Amniotic stem cell (primary cell): Measurements from ENCODE around the gene SPATA19.
"Not testable (repeated sequence)": the region's sequence is repeated elsewhere in the genome, so short reads cannot be mapped to it uniquely, and the experiment has no call there.

Experiments
- DNase-seq: peaks from one replicate; lab custom pipeline; 2025; lab: John Stamatoyannopoulos, UW

Gene SPATA19, protein sequence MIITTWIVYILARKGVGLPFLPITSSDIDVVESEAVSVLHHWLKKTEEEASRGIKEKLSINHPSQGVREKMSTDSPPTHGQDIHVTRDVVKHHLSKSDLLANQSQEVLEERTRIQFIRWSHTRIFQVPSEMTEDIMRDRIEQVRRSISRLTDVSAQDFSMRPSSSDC

DNA sequence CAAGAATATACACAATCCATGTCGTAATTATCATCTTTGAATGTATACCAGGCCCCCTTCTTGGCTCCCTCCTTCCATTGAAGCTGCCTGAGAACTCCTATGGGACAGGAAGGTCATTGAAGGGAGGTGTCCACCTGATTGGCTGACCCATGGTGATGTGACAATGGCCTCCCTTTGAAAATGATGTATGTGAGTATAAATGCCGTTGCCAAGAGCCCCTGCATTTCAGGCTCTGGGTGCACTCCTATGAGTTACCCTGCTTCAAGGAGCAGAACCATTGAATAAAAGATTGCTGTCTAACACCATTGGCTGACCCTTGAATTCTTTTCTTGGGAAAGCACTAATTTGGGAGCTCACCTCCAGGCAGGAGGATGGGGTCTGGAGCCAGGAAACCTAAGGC is at the start of gene SPATA19:
SPATA19 (minus strand) TSS at position 101 of the 400 bp plus-strand sequence; CDS start at position 34, 67 bp downstream.
- no peak for DNase-seq

DNA sequence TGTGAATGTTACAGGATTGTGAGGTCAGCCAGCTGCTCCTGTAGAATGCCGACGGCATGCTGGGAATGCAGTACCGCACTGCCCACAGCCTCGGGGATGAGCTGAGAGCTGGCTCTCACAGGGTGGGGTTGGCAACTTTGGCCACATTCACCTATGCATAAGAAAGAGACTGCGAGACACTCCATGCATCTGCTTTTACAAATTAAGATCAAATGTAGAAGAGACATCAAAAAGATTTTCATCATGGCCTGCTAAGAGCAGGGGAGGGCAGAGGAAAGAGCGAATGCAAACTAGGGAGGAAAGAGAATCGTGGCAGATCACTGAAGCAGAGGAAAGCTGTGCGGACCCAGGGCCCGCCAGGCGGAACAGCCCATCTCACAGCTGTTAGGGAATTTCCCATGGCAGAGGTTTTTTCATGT is 49.8 kb upstream of the SPATA19 start:
- no peak for DNase-seq

DNA sequence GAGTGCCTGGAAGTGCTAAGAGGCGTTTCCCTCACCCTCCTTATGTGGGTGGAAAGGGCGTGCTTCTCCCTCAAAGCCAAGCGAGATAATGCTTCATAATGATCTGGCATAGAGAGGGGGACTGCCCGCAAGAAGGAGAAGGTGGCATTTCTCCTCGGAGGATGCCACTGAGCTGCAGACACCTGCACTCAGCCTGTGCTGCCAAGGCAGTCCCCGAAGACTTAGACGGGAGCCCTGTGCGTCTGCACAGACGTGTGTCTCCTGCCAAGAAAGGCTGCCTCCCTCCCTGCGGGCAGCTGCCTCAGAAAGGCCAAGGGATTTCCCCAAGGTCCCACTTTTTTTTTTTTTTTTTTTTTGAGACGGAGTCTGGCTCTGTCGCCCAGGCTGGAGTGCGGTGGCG is 48.1 kb upstream of the SPATA19 start:
- DNase-seq: no peak

DNA sequence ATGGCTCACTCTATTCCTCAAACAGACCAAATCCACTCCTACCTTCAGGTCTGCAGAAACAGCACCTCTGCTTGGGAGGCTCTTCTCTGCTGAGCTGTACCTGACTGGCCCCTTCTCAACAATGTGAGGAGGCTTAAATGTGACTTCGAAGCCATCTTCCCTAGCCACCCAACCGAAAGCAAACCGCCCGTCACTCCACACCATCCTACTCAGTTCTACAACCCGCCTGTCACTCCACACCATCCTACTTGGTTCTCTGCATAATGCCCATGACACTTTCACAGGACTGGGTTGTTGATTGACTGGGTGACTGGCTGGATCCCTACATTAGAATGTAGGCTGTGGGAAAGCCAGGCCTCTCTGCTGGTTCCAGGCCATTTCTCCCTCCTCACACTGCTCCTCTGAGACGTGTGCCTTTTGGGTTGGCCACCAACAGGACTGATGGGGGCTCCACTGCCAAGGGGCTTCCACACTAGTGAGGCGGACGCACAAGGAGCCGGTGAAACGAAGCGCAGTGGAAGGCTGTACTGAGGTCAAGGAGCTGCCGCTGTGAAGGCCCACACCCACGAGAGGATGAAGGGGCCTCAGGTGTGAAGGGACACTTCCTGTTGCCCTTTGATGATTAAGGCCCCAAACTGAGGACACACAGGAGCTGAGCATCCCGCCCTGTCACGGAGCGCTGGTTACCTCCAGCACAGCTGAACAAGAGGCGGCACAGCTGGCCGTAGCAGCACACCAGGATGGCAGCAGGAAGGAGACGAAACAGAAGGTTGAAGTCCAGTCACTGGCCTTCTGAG is 47.5 kb upstream of the SPATA19 start:
- no peak for DNase-seq

DNA sequence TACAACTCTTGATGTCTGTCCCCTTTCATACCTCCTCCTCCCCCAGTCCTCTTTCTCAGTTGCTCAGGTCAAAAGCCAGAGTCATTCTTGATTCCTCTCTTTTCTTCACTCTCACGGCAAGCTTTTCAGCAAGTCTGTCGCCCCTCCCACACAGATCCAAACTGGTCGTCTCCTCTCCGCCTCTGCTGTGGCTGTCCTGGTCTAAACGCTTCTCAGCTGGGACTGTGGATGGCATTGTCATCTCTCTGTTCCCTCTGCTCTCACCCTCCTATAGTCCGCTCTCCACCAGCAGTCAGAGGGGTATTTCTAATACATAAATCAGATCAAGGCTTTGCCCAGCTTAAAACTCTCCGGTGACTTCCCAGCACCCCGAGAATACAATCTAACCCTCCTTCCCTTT is 46.8 kb upstream of the SPATA19 start:
- DNase-seq: no peak

DNA sequence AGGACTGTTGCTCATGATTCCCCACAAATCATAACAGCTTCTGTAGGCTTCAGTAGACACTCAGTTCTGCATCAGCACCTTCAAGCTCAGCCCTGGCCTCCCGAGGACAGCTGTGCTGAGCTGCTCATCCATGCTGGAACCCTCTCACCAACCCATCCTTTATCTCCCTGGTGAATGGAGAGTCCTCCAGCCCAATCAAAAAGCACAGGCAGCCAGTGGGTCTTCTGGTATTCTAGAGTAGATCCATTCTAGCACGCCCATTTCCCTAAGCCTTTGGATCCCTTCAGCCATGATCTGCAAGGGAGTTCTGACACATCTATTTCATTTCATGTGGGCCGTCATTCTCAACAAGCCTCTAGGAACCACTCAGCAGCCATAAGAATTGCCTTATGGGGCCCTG is 44.6 kb upstream of the SPATA19 start:
- no peak for DNase-seq

DNA sequence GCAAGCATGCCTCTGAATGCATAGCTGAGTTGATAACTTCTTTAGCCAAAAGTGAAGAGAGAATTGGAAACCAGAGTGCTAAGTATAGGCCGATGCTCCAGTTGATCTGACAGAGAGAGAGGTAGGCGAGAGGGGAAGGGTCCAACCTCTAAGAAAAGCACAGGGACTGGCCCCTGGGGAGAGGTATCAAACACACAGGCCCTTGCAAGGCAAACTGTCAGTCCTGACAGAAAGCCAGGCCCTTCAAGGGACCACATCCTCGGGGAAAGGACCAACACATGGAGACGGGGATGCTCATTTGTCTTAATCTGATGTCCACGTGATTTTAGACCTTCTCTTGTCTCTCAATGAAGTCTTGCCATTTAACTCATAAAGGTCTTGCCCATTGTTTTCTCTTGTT is 43.9 kb upstream of the SPATA19 start:
- DNase-seq: no peak

DNA sequence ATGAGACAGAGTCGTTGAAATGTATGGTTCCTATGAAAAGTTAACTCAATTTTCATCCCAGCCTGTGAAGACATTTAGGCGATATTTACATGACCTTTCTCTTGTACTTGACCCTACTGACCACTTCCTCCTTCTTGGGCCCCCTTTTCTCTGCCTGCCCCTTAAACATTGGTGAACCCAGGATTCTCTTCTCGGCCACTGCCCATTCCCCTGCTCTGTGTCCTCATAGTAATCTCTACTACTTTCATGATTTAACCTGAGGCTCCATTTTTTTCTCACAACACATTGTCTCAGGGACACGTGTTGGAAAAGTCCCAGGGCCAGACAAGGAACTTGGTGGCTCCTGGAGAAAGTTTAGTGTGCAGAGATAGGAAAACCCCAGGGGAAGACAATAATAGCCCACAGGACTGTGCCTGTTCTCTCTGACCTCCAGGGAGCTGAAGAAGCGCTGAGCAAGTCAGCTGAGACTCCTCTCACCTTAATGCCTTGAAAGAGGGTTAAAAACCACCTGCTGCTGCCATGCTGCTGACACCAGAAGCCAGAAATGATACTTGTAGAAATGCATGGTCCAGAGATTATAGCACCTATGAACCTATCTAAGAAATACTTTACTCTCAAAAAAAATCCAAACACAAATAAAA is 42.5 kb upstream of the SPATA19 start:
- no peak for DNase-seq

DNA sequence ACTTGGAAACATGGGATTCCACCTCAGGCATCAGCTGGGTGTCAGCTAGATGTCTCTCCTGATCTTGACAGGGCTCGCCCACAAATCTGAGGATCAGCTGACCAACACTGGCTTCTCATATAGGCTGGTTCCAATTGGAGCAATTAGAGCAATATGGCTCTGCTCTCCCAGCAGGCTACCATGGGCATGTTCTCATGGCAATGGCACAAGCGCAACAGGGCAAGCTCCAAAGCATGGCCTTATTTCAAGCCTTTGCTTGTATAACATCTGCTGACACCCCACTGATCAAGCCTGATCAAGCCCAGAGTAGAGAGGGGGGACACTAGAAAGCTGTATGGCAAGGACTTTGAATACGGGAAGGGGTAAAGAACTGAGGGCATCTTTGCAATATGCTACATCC is 40.7 kb upstream of the SPATA19 start:
- no peak for DNase-seq

DNA sequence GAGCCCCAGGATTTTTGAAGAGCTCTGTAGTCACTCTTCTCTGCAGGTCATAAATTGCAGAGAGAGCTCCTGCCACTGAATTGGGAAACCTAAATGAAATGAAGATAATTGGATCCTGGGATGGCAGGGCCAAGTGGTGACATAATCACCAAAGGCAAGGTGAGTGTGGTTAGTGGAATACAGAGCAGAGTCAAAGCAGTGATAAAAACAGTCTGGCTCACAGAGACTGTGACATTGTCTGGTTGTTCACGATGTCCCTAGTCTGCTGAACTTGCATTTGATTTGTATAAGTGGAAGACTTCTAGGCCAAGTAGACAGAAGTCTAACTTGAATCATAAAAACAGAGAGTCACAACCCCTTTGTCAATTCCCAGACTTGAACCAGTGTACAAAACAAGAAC is 26.8 kb upstream of the SPATA19 start:
- DNase-seq: no peak

DNA sequence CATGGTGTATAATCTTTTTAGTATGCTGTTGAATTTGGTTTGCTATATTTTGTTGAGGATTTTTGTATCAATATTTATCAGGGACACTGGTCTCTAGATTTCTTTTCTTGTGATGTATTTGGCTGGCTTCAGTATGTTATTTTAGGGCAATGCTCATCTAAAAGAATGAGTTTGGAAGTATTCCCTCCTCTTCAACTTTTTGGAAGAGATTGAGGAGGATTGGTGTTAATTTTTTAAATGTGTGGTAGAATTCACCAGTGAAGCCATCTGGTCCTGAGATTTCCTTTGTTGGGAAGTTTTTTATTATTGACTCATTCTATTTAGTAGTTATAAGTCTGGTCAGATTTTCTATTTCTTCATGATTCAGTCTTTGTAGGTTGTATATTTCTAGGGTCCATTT is 22.1 kb upstream of the SPATA19 start:
- DNase-seq: no peak

DNA sequence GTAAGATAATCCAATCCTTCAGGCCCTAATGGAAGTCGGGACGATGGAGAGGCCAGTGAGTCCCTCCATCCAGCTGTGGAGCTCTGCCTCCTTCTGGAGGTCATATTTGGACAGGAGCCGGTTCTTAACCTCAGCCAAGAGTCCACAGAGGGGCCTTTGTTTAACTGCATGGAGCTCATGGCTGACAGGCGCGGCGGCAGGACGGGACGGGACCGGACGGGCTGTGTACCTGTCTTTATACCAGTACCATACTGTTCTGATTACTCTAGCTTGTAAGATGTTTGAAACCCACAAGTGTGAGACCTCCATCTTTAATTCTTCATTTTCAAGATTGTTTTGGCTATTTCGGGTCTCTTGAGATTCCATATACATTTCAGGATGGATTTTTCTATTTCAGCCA is 20.2 kb upstream of the SPATA19 start:
- DNase-seq: no peak

DNA sequence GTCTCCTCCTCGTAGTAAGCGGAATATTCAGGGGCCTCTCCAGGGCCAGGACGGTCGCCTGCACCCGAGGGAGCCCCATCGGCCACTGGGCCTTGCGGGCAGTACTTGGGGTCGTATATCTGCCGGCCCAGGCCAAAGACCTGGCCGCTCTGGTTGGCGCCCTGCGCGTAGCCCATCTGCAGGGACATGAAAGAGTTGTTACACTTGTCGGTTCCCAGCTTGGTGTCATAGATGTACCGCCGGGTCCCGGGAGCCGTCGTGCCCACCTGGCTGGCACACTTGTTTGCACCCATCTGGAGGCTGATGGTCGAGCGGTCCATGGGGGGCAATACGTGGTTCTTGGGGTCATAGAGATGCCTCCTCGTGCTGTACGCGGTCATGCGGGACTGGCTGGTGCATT is 19.4 kb upstream of the SPATA19 start:
- DNase-seq: no peak

DNA sequence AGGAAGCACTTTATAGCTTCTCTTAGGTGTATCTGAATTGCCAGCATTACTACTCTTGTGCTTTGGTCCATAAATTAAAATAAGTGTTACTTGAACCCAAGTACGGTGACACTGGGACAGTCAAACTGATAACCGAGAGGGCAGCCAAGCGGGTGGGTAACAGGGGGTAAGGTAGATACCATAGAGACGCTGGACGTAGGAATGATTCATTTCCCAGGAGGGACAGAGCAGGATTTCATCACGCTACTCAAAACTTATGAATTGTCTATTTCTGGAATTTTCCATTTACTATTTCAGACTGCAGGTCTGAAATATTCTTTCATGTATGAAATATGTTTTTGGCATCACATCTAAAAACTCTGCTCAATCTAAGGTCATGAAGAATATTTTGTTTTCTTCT is 14.8 kb upstream of the SPATA19 start:
- DNase-seq: no peak

DNA sequence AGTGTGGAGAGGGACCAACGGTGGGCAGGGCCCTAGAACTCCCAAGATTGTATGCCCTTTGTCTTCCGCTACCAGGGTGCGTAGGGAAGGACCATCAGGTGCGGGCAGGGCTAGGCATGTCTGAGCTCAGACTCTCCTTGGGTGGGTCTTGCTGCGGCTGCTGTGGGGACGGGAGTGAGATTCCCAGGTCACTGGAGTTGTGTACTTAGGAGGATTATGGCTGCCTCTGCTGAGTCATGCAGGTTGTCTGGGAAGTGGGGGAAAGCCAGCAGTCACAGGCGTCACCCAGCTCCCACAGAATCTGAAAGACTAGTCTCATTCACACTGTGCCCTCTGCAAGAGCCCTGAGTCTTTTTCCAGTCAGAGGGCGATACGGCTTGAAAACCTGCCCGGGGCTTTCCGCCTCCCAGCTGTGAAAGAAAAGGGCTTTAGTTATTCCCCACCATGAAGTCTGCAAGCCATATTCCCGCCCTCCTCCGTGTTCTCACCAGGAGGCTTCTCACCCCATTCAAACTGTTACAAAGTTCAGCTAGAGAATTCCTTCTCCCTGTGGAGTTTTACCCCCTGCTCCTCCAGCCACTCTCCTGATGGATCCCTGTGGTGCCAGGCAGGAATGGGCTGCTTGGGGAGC is 9.1 kb upstream of the SPATA19 start:
- DNase-seq: not testable (repeated sequence)

DNA sequence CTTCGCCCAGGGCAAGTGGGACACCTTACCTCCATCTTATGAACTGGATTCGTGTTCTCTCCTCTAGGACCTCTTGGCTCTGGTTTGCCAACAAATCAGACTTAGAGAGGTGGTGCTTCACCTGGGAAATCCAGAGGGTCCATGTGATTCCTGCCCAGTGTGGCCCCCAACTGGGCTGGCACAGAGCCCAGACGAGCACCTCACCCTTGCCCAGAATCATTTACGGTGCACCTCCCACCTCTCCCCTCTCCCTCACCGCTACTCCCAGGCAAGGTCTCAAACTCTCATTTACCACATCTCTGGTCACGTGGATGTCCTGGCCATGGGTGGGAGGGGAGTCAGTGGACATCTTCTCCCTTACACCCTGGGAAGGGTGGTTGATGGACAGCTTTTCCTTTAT is 1.1 kb downstream of the SPATA19 start:
- no peak for DNase-seq

DNA sequence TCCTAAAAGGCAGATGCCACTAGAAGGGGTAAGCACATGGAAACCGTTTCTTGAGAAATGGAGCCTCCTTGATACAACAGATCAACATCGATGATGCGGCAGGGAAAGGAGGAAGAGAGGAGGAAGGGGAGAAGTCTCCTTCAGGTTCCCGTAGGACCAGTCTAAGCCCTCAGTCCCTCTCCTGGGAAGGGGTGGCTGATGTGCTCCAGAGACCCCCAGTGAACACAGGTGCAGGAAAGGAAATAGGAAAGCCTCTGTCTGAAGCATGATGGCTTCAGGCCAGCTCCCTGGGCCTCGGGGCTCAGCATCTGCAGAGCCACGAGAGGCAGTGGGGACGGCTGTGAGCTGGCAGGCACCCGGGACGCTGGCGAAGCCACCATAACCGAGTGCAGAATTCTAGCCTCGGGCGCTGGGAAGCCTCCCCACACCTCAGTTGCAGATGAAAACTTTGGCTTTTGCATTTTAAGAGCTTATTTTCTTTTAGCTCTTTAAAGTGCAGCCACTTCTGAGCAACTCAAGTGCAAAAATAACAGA is 1.8 kb downstream of the SPATA19 start:
- no peak for DNase-seq

DNA sequence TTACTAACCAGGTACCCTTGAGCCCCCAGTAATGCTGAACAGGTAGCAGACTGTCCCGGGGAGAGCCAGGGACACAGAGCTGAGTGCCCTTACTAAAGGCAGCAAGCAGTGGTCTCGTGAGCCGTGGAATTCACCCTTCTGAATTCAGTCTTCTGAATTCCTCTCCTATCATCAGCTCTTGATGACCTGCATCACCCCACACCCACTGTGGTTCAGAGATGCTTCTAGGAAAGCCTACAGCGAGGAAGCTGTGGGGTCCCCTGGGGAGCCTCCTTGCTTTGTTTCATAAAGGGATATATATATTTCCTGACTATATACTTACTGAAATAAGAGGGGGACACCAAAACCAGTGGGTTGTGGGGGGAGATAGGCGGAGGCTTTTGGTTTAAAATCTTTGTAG is 2.6 kb downstream of the SPATA19 start:
- no peak for DNase-seq

DNA sequence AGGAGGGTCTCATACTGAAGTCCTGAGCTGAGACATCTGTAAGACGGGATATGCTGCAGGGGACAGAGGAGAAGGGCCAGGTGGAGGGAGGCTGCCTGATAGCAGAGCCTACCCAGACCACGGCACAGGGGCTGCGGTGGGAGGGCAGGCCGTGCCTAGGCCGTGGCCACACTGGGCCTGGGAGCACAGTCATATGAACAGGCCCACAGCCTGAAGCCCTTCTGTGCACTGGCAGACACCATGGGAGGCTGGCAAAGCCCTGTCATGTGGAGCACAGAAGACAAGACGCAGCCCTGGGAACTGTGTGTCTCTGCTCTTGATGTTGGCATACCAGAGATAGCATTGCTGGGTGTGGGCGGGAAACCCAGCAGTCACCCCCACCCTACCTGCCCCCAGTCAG is 3.3 kb downstream of the SPATA19 start:
- DNase-seq: no peak

DNA sequence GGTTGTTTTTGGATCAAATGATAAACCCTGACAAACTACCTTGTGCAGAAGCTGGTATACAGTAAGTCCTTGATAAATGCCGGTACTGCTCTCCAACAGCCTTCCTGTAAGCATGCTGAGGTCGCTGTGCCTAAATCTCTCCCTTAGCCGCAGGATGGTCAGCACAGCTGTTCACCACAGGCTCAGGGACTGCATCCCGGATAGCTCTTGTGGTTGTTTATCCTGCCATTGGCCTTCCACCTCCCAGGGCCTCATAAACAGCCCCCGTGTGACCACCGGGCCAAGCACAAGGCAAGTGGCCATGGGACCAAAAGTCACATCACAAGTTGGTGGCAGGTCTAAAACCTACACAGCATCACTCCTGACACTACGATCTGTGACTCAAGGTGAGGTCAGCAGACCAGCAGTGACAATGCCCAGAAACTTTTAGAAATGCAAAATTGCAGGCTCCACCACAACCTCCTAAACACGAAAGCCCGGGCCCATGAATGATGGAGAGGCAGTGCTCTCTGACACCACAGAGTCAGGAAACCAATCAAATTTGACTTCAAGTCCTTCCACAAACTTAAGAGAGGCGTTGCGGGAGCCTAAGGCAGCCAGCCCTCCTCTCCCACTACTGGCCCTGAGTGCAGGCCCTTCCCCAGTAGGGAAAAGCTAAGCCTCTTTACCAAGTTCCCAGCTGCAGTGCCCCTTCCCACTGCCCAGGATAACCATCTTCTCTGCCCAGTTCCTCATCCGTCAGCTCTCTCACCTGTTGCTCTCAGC is 3.9 kb downstream of the SPATA19 start:
- no peak for DNase-seq

DNA sequence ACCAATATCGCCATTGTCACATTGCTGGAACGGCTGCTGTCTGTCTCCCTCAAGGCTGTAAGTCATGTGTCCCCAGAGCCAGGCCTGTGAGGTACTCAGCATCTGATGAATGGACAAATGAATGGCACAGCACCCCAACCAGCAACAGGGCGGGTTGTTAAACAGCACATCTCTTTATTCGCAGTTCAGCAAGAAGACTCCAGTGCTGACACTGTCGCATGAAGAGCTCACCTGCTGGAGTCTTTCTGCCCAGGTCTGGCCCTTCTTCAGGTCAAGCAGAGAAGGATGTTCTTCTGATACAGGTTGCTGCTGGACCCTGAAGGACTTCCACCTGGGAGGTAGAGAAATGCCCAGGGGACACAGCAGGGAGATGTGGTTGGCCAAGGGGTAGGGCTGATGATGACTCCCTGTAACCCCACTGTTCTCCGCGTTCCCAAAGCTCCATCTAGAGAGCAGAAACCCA is 4.8 kb downstream of the SPATA19 start:
- DNase-seq: no peak
